GM12874 (cell line): ENCODE data around the gene VPS37D.

Source experiments
- CTCF ChIP-seq: IDR thresholded peaks from 2 replicates; pipeline ENCODE4 v1.5.1; 2011; ENCODE audit warnings: low read depth, mild to moderate bottlenecking, control low read depth, low read length, moderate library complexity; ENCODE audit not compliant: insufficient read depth

VPS37D gene

GRCh38 chr7:73704640-73705550 is 37.3 kb downstream of the VPS37D start:
- TF ChIP-seq CTCF, result no peak

GRCh38 chr7:73705551-73705920 is 37.9 kb downstream of the VPS37D start:
- TF ChIP-seq CTCF, result no peak

- no peak for TF ChIP-seq CTCF
These were observed 38.8 kb downstream of the VPS37D start for GRCh38 chr7:73706126-73707044.

GRCh38 chr7:73707045-73707631 is 39.5 kb downstream of the VPS37D start:
- no peak for TF ChIP-seq CTCF

GRCh38 chr7:73708961-73709549 is 41.4 kb downstream of the VPS37D start:
- no peak for TF ChIP-seq CTCF

GRCh38 chr7:73712773-73713172 is 45.1 kb downstream of the VPS37D start:
- TF ChIP-seq CTCF, result no peak
